Activated gamma-delta T cell (primary cell): ENCODE results near the gene ARHGDIA.

Experiments used
- DNase-seq: peaks from one replicate; lab custom pipeline; 2025; lab: John Stamatoyannopoulos, UW

ARHGDIA gene

GRCh38 chr17:81823820-81824550 is 47.2 kb downstream of the ARHGDIA start:
- no peak for DNase-seq

- no peak for DNase-seq
These were observed 47.9 kb downstream of the ARHGDIA start for GRCh38 chr17:81822996-81823819.

- no peak for DNase-seq
These were observed 48.9 kb downstream of the ARHGDIA start for GRCh38 chr17:81822312-81822637.

GRCh38 chr17:81821603-81822311 is 49.4 kb downstream of the ARHGDIA start:
- no peak for DNase-seq

GRCh38 chr17:81821147-81821546 is 50.0 kb downstream of the ARHGDIA start:
- DNase-seq: no peak

- no peak for DNase-seq
These were observed 51.4 kb downstream of the ARHGDIA start for GRCh38 chr17:81819708-81820107.

- no peak for DNase-seq
These were observed 53.4 kb downstream of the ARHGDIA start for GRCh38 chr17:81817758-81818147.
